DLD1 (cell line): Measurements from ENCODE around the gene MB21D2.

Experiments
- in situ Hi-C: cut with HindIII; loops from 2 replicates; pipeline ENCODE4 v1.10.0; 2017; ENCODE audit warnings: low sequenced_read_pairs

MB21D2 gene

GRCh38 chr3:192927016-192927415 is 9.4 kb upstream of the MB21D2 start:
- in situ Hi-C loops = no loop called here

GRCh38 chr3:192923731-192924130 is 6.1 kb upstream of the MB21D2 start:
- in situ Hi-C loops = no loop called here

GRCh38 chr3:192921793-192922192 is 4.1 kb upstream of the MB21D2 start:
- in situ Hi-C loops = no loop called here

GRCh38 chr3:192920411-192920810 is 2.8 kb upstream of the MB21D2 start:
- in situ Hi-C loops = no loop called here

GRCh38 chr3:192919901-192920300 is 2.2 kb upstream of the MB21D2 start:
- in situ Hi-C loops = no loop called here

GRCh38 chr3:192918275-192918588 is 576 bp upstream of the MB21D2 start:
- in situ Hi-C loops = no loop called here

- in situ Hi-C loops = no loop called here
Measured at GRCh38 chr3:192917028-192917403, 640 bp downstream of the MB21D2 start.

- in situ Hi-C loops = no loop called here
Measured at GRCh38 chr3:192916371-192917027, 1.2 kb downstream of the MB21D2 start.

GRCh38 chr3:192915722-192916121 is 1.9 kb downstream of the MB21D2 start:
- in situ Hi-C loops = no loop called here

- in situ Hi-C loops = no loop called here
Measured at GRCh38 chr3:192915304-192915703, 2.4 kb downstream of the MB21D2 start.

- in situ Hi-C loops = no loop called here
Measured at GRCh38 chr3:192914848-192915247, 2.8 kb downstream of the MB21D2 start.

GRCh38 chr3:192913540-192913939 is 4.1 kb downstream of the MB21D2 start:
- in situ Hi-C loops = no loop called here

GRCh38 chr3:192911293-192911692 is 6.4 kb downstream of the MB21D2 start:
- in situ Hi-C loops = no loop called here

GRCh38 chr3:192907784-192908183 is 9.9 kb downstream of the MB21D2 start:
- in situ Hi-C loops = no loop called here

GRCh38 chr3:192906940-192907339 is 10.7 kb downstream of the MB21D2 start:
- in situ Hi-C loops = no loop called here

- in situ Hi-C loops = no loop called here
Measured at GRCh38 chr3:192905980-192906678, 11.5 kb downstream of the MB21D2 start.

- in situ Hi-C loops = no loop called here
Measured at GRCh38 chr3:192904632-192905289, 12.9 kb downstream of the MB21D2 start.

- in situ Hi-C loops = no loop called here
Measured at GRCh38 chr3:192902549-192902948, 15.1 kb downstream of the MB21D2 start.

GRCh38 chr3:192901435-192901834 is 16.2 kb downstream of the MB21D2 start:
- in situ Hi-C loops = no loop called here

GRCh38 chr3:192899540-192899982 is 18.1 kb downstream of the MB21D2 start:
- in situ Hi-C loops = no loop called here

GRCh38 chr3:192897005-192897404 is 20.7 kb downstream of the MB21D2 start:
- in situ Hi-C loops = no loop called here

- in situ Hi-C loops = no loop called here
Measured at GRCh38 chr3:192896208-192896607, 21.4 kb downstream of the MB21D2 start.
